Upper lobe of left lung (tissue), 6 donors: ENCODE results near the gene MDN1. TPM values are rescaled to one million over a fixed set of nuclear protein-coding genes. Genes with fewer than 3 reads are reported as not detected.

ENCODE experiments used
- ATAC-seq, 2 donors: fragments of 200-7000 bp; cut with Tn5 transposase; one replicate each; pipeline ENCODE4 v1.9.1; 2022; ENCODE audit warnings: mild to moderate bottlenecking in 2 of 2, moderate library complexity in 2 of 2; ENCODE audit not compliant: low FRiP score in 2 of 2
- DNase-seq, 2 donors: peaks; one replicate each; pipeline ENCODE4 v3.0.0-alpha.2; 2019 to 2020
- H3K27ac ChIP-seq, 4 donors: fragments of 200-600 bp; sonication (generic); one replicate each; pipeline ENCODE4 v1.5.1; 2016 to 2019
- H3K27me3 ChIP-seq, 4 donors: fragments of 200-600 bp; sonication (generic); one replicate each; pipeline ENCODE4 v1.5.1; 2017 to 2019
- H3K36me3 ChIP-seq, 4 donors: fragments of 200-600 bp; sonication (generic); one replicate each; pipeline ENCODE4 v1.5.1; 2016 to 2019
- H3K4me1 ChIP-seq, 4 donors: fragments of 200-600 bp; sonication (generic); one replicate each; pipeline ENCODE4 v1.5.1; 2018 to 2019
- H3K4me3 ChIP-seq, 4 donors: fragments of 200-600 bp; sonication (generic); one replicate each; pipeline ENCODE4 v1.5.1; 2017 to 2019; ENCODE audit warnings: mild to moderate bottlenecking in 2 of 4, moderate library complexity in 1 of 4
- H3K9me3 ChIP-seq, 4 donors: fragments of 200-600 bp; sonication (generic); one replicate each; pipeline ENCODE4 v1.5.1; 2018 to 2019
- CTCF ChIP-seq, 6 experiments: fragments of 450-650 bp in 4 of 6; fragments of 200-600 bp in 2 of 6; sonication (generic) in 2 of 6; IDR thresholded peaks; one replicate each; pipeline ENCODE4 v1.5.1; 2016 to 2019; ENCODE audit warnings: antibody characterized with exemption in 6 of 6
- EP300 ChIP-seq, 4 donors: sonication (generic); formaldehyde crosslinking; IDR thresholded peaks; one replicate each; pipeline ENCODE4 v1.5.1; 2017; ENCODE audit warnings: antibody characterized with exemption in 4 of 4, control low read depth in 2 of 4
- POLR2A ChIP-seq, 4 donors: fragments of 450-650 bp; IDR thresholded peaks; one replicate each; pipeline ENCODE4 v1.5.1; 2016 to 2017; ENCODE audit warnings: antibody characterized with exemption in 4 of 4, mild to moderate bottlenecking in 2 of 4
- POLR2AphosphoS5 ChIP-seq, 2 donors: sonication (generic); formaldehyde crosslinking; IDR thresholded peaks; one replicate each; pipeline ENCODE4 v1.5.1; 2017; ENCODE audit warnings: antibody characterized with exemption in 2 of 2
- WGBS, 2 donors: methylation state at CpG; one replicate each; pipeline ENCODE4 v1.1.5; 2017 to 2018; 5-methylcytosine and 5-hydroxymethylcytosine counted together
- total RNA-seq, 6 donors: library from RNA; depleted of rRNA in 4 of 6; stranded (reverse); fragments of >200 nt in 4 of 6; gene quantifications; one replicate each; pipeline versions ENCODE4 v1.1.0 to v1.2.1, GENCODE V29; 2016 to 2021
- donor health status: DM: no; HTN: no; CAD: no; lungs with moderate emphysema.
- donor health status: DM: no; HTN: yes; CAD: no; lungs with severe emphysema.

Gene MDN1
- total RNA-seq, 6 donors from 2014 or later: 23.4 to 44.1 (median 29.6) TPM

GRCh38 chr6:89723046-89723445 lies 96.5 kb downstream of the MDN1 start:
- Histone ChIP-seq H3K4me1 (no peaks in the 10 kb centered on the region), H3K36me3 (peaks cover 14 to 97% (median 48%) of the 10 kb centered on the region in 4 donors), H3K9me3 (no peaks in the 10 kb centered on the region), H3K4me3 (no peak overlapping the region), H3K27me3 (no peaks in the 10 kb centered on the region), H3K27ac (no peak overlapping the region)
- DNase-seq: no peak
- no peak for ATAC-seq
- TF ChIP-seq POLR2A (IDR thresholded peaks at IDR 0.05) (no peak), EP300 (IDR thresholded peaks at IDR 0.05) (no peak), POLR2AphosphoS5 (IDR thresholded peaks at IDR 0.05) (no peak), CTCF (IDR thresholded peaks at IDR 0.05) (no peak)
- 100% methylated on average over 2 of the region's 2 CpGs for WGBS, 2 donors

GRCh38 chr6:89716532-89716931 lies 103.1 kb downstream of the MDN1 start:
- DNase-seq (no peak), ATAC-seq (no peak)
- Histone ChIP-seq H3K27ac (no peak overlapping the region), H3K36me3 (peaks cover 20 to 93% (median 63%) of the 10 kb centered on the region in 4 donors), H3K27me3 (no peaks in the 10 kb centered on the region), H3K4me3 (no peak overlapping the region), H3K4me1 (no peaks in the 10 kb centered on the region), H3K9me3 (no peaks in the 10 kb centered on the region)
- 87 to 95% methylated on average over 3 of the region's 3 CpGs for WGBS, 2 donors
- TF ChIP-seq CTCF (IDR thresholded peaks at IDR 0.05) (no peak), EP300 (IDR thresholded peaks at IDR 0.05) (no peak), POLR2A (IDR thresholded peaks at IDR 0.05) (no peak), POLR2AphosphoS5 (IDR thresholded peaks at IDR 0.05) (no peak)

- TF ChIP-seq POLR2A (IDR thresholded peaks at IDR 0.05) (no peak), CTCF (IDR thresholded peaks at IDR 0.05) (no peak), EP300 (IDR thresholded peaks at IDR 0.05) (no peak), POLR2AphosphoS5 (IDR thresholded peaks at IDR 0.05) (no peak)
These were observed 107.8 kb downstream of the MDN1 start for GRCh38 chr6:89711801-89712200.

GRCh38 chr6:89708316-89708715 lies 111.3 kb downstream of the MDN1 start:
- DNase-seq: no peak

More at GRCh38 chr6:89711801-89712200, 107.8 kb downstream of the MDN1 start:
- Histone ChIP-seq H3K27me3 (no peaks in the 10 kb centered on the region), H3K36me3 (peaks cover 13 to 100% (median 59%) of the 10 kb centered on the region in 4 donors), H3K27ac (no peak overlapping the region), H3K4me1 (no peaks in the 10 kb centered on the region), H3K4me3 (no peak overlapping the region), H3K9me3 (no peaks in the 10 kb centered on the region)
- 94 to 98% methylated on average over 3 of the region's 3 CpGs for WGBS, 2 donors
- DNase-seq (no peak), ATAC-seq (no peak)

More at GRCh38 chr6:89708316-89708715, 111.3 kb downstream of the MDN1 start:
- no peak overlapping the region for H3K27ac ChIP-seq
- H3K4me3 ChIP-seq: no peak overlapping the region
- 69 to 71% methylated on average over 4 of the region's 4 CpGs for WGBS, 2 donors
- no peak for ATAC-seq
- no peak for TF ChIP-seq POLR2AphosphoS5 (IDR thresholded peaks at IDR 0.05)
- TF ChIP-seq EP300 (IDR thresholded peaks at IDR 0.05): no peak
- no peak for TF ChIP-seq CTCF (IDR thresholded peaks at IDR 0.05)
- H3K27me3 ChIP-seq: no peaks in the 10 kb centered on the region
- peaks cover 0 to 97% (median 42%) of the 10 kb centered on the region in 4 donors for H3K36me3 ChIP-seq
- H3K9me3 ChIP-seq: no peaks in the 10 kb centered on the region
- H3K4me1 ChIP-seq: no peaks in the 10 kb centered on the region
